Measurements from ENCODE around the gene C22orf31. TPM values are rescaled to one million over a fixed set of nuclear protein-coding genes. Genes with fewer than 3 reads are reported as not detected.

C22orf31 gene
- total RNA-seq, 6 experiments from 2014 or later, result not detected

GRCh38 chr22:29030016-29030617 lies 31.5 kb downstream of the C22orf31 start:
- H3K27me3 Mint-ChIP-seq (ENCODE audit: insufficient read depth), result peaks cover 2% of the 10 kb centered on the region
- TF ChIP-seq CTCF (IDR thresholded peaks at IDR 0.05), result no peak; the same call in 1 of the 2 replicates
- DNase-seq, result peak; percentile 21
- H3K9me3 Mint-ChIP-seq, result no peaks in the 10 kb centered on the region
- H3K36me3 Mint-ChIP-seq (ENCODE audit: low read depth), result no peaks in the 10 kb centered on the region
- H3K27ac Mint-ChIP-seq, result peak overlapping the region; percentile 100
- H3K4me3 Mint-ChIP-seq, result peak overlapping the region; percentile 86
- H3K4me1 Mint-ChIP-seq (ENCODE audit: low read depth), result peaks cover 46% of the 10 kb centered on the region

GRCh38 chr22:29029202-29030000 lies 32.2 kb downstream of the C22orf31 start:
- TF ChIP-seq CTCF (IDR thresholded peaks at IDR 0.05), result no peak
- Mint-ChIP-seq H3K9me3 (no peaks in the 10 kb centered on the region), H3K27me3 (ENCODE audit: insufficient read depth) (peaks cover 2% of the 10 kb centered on the region), H3K4me3 (no peak overlapping the region; the same call in none of the 2 replicates), H3K27ac (peak overlapping the region; percentile 100), H3K4me1 (ENCODE audit: low read depth) (peaks cover 46% of the 10 kb centered on the region), H3K36me3 (ENCODE audit: low read depth) (no peaks in the 10 kb centered on the region)
- no peak for DNase-seq

DNA sequence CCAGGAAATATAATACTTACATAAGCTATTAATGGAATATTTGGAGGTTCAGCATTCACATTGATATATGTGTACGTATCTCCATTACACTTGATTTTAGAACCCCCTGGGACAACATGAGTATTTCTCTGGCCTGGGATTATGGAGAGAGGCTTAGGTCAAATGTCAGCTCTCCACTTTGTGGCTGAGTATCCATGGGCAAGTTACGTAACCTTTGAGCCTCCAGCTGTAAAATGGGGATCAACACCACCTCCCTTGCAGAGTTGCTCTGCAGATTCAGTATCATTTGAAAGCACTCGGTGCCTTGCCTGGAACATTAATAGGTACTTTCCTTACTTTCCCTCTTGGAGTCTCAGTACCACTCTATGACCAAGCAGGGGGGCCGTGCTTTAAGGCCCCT lies 33.2 kb downstream of the C22orf31 start:
- Mint-ChIP-seq H3K9me3 (no peaks in the 10 kb centered on the region), H3K4me1 (ENCODE audit: low read depth) (peaks cover 45% of the 10 kb centered on the region), H3K27me3 (ENCODE audit: insufficient read depth) (no peaks in the 10 kb centered on the region; the same call in none of the 2 replicates), H3K27ac (no peak overlapping the region), H3K4me3 (no peak overlapping the region), H3K36me3 (ENCODE audit: low read depth) (no peaks in the 10 kb centered on the region)
- TF ChIP-seq CTCF (IDR thresholded peaks at IDR 0.05), result no peak
- DNase-seq, result no peak

GRCh38 chr22:29026579-29026978 lies 35.1 kb downstream of the C22orf31 start:
- no peaks in the 10 kb centered on the region for H3K36me3 Mint-ChIP-seq (ENCODE audit: low read depth)
- DNase-seq, result no peak
- no peaks in the 10 kb centered on the region; the same call in none of the 2 replicates for H3K27me3 Mint-ChIP-seq (ENCODE audit: insufficient read depth)
- H3K4me3 Mint-ChIP-seq, result no peak overlapping the region
- H3K4me1 Mint-ChIP-seq (ENCODE audit: low read depth), result peaks cover 26% of the 10 kb centered on the region
- TF ChIP-seq CTCF (IDR thresholded peaks at IDR 0.05), result no peak
- no peaks in the 10 kb centered on the region for H3K9me3 Mint-ChIP-seq
- H3K27ac Mint-ChIP-seq, result no peak overlapping the region

DNA sequence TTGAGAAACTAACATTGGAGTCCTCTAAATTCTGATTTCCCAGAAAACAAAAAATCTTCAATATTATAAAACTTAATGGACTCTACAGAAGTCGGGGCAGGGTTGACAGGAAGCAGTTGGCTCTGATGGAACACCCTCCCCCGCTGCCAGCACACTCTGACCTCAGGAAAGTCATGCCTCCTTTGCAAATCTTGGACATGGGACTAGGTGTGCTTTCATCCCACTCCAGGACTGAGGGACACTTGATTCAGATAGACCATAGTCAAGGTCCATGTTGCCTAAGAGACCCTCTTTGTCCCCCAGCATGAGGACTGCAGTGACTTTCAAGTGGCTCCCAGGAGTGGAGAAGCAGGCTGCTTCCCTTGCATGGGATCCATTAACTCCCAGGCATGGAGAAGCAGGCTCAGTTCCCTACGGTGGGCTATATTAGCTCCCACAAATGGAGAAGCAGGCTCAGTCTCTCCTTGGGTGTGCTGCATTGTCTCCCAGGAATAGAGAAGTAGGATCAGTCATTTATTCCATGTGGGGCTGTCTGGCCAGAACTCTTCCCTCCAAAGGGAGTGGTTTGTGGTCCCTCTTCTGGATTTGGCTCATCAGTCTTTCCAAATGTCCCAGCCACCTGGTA lies 38.3 kb downstream of the C22orf31 start:
- no peaks in the 10 kb centered on the region for H3K36me3 Mint-ChIP-seq (ENCODE audit: low read depth)
- H3K4me3 Mint-ChIP-seq, result no peak overlapping the region
- no peak overlapping the region for H3K27ac Mint-ChIP-seq
- no peak for TF ChIP-seq CTCF (IDR thresholded peaks at IDR 0.05)
- H3K9me3 Mint-ChIP-seq, result no peaks in the 10 kb centered on the region
- H3K4me1 Mint-ChIP-seq (ENCODE audit: low read depth), result peaks cover 5% of the 10 kb centered on the region; the same call in 1 of the 2 replicates
- H3K27me3 Mint-ChIP-seq (ENCODE audit: insufficient read depth), result no peaks in the 10 kb centered on the region; the same call in 1 of the 2 replicates
- DNase-seq, result no peak

All from HFFc6 (cell line).